ENCODE measurements around the gene PIGA.

Gene PIGA

GRCh38 chrX:15322072-15322471 lies 13.3 kb downstream of the PIGA start:
- no peak for DNase-seq (ENCODE audit: low read depth)
- H3K4me3 ChIP-seq (ENCODE audit: low read depth, low read length): no peak overlapping the region
- no peak for TF ChIP-seq CTCF (conservative IDR thresholded peaks at IDR 0.05; ENCODE audit: low read depth, low read length)

GRCh38 chrX:15321447-15321846 lies 13.9 kb downstream of the PIGA start:
- no peak for DNase-seq (ENCODE audit: low read depth)
- no peak overlapping the region for H3K4me3 ChIP-seq (ENCODE audit: low read depth, low read length)
- no peak for TF ChIP-seq CTCF (conservative IDR thresholded peaks at IDR 0.05; ENCODE audit: low read depth, low read length)

GRCh38 chrX:15320297-15320696 lies 15.0 kb downstream of the PIGA start:
- no peak overlapping the region for H3K4me3 ChIP-seq (ENCODE audit: low read depth, low read length)
- no peak for DNase-seq (ENCODE audit: low read depth)
- no peak for TF ChIP-seq CTCF (conservative IDR thresholded peaks at IDR 0.05; ENCODE audit: low read depth, low read length)

GRCh38 chrX:15319075-15319474 lies 16.2 kb downstream of the PIGA start:
- TF ChIP-seq CTCF (conservative IDR thresholded peaks at IDR 0.05; ENCODE audit: low read depth, low read length): no peak
- H3K4me3 ChIP-seq (ENCODE audit: low read depth, low read length): no peak overlapping the region
- no peak for DNase-seq (ENCODE audit: low read depth)

GRCh38 chrX:15315509-15315908 lies 19.8 kb downstream of the PIGA start, which contains the start of gene ASB11:
Gene ASB11 (minus strand): TSS chrX:15315640. CDS start chrX:15315605, 35 bp downstream.
- no peak for TF ChIP-seq CTCF (conservative IDR thresholded peaks at IDR 0.05; ENCODE audit: low read depth, low read length)
- H3K4me3 ChIP-seq (ENCODE audit: low read depth, low read length): no peak within 1 kb of the TSS
- DNase-seq (ENCODE audit: low read depth): no peak

- no peak for DNase-seq (ENCODE audit: low read depth)
- H3K4me3 ChIP-seq (ENCODE audit: low read depth, low read length): no peak overlapping the region
These were observed 20.9 kb downstream of the PIGA start for GRCh38 chrX:15314472-15314871.

More at GRCh38 chrX:15314472-15314871, 20.9 kb downstream of the PIGA start:
- no peak for TF ChIP-seq CTCF (conservative IDR thresholded peaks at IDR 0.05; ENCODE audit: low read depth, low read length)

Data from choroid plexus epithelial cell (primary cell).